Renal pelvis (tissue), 4 donors: Measurements from ENCODE around the gene PFKFB3. TPM values are rescaled to one million over a fixed set of nuclear protein-coding genes. Genes with fewer than 3 reads are reported as not detected.

ENCODE experiments used
- DNase-seq: peaks from one replicate; pipeline ENCODE4 v3.0.0-alpha.2; 2013
- polyA plus RNA-seq, 3 donors: library from polyadenylated mRNA; unstranded; fragments of 120-200 nt; gene quantifications; one replicate each; pipeline ENCODE4 v1.2.1, GENCODE V29; 2013; ENCODE audit not compliant: insufficient read length in 3 of 3

PFKFB3 gene
- polyA plus RNA-seq, 3 donors: 31.4 to 43.8 (median 31.5) TPM

DNA sequence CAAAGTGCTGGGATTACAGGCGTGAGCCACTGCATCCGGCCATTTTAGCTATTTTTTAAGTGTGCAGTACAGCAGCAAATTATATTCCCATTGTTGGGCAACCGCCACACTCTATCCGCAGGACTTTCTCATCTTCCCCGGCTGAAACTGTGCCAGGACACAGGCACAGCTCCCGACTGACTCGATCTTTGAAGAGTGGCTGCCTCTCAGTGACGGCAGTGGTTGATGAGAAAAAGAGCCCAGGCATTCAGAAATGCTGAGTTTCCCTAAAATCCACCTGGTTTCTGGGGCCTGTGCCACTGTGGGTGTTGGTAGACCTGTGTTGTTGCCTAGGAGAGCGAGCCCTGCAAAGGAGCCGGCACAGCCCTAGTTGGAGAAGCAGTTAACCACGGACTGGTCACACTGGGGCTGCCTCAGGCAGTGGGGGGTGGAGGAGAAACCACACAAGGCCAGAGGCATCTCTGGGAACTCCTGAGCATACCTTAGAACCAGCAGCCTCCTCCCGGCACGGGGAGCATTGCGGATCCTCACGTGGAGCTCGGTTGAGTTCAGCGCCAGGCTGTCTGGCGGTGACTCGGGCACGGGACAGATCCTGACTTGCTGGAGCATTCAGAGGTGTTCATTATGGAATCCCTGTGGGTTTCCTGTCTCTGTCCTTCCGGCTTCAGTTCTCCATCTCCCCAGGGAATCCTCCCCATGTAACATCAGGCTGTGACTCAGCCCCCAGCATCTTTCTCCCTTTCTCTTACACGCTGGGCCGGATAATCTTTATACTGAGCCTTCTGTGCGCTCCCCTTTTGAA lies 16.2 kb downstream of the PFKFB3 start:
- no peak for DNase-seq

DNA sequence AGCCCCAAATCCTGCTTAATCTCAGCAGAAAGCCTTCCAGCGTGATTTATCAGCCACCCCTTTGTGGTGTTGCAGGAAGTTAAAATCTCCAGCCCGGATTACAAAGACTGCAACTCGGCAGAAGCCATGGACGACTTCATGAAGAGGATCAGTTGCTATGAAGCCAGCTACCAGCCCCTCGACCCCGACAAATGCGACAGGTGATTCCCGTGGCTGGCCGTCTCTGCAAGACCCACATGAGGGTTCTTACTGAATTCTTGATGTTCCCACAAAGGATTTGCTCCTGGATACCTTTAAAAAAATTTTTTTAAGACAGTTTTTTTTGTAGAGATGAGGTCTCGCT lies 16.7 kb downstream of the PFKFB3 start:
- DNase-seq: no peak

DNA sequence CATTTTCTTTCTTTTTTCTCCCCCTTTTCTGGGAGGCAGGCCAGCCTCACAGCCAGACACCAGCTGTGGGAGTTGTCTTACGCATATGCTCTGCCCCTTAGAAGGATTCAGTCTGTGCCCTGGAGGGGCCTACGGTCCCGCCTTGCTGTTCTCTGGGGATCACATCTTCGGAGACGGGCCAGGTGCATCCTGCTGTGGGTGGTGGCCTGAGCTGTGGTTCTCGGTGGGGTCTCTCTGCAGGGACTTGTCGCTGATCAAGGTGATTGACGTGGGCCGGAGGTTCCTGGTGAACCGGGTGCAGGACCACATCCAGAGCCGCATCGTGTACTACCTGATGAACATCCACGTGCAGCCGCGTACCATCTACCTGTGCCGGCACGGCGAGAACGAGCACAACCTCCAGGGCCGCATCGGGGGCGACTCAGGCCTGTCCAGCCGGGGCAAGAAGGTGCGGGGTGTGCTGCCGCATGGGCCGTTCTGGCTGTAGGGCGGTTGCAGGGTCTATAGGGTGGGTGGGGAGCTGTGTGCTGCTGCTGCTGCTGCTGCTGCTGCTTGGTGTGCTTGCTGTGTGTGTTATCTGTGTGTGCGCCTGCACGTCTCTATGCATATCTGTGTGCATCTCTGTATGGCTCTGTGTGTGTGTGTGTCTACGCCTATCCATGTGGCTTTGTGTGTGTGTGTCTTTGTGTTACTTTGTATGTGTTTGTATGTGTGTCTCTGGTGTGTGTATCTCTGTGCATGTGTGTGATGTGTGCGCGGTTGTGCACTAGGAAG lies 17.9 kb downstream of the PFKFB3 start:
- no peak for DNase-seq

DNA sequence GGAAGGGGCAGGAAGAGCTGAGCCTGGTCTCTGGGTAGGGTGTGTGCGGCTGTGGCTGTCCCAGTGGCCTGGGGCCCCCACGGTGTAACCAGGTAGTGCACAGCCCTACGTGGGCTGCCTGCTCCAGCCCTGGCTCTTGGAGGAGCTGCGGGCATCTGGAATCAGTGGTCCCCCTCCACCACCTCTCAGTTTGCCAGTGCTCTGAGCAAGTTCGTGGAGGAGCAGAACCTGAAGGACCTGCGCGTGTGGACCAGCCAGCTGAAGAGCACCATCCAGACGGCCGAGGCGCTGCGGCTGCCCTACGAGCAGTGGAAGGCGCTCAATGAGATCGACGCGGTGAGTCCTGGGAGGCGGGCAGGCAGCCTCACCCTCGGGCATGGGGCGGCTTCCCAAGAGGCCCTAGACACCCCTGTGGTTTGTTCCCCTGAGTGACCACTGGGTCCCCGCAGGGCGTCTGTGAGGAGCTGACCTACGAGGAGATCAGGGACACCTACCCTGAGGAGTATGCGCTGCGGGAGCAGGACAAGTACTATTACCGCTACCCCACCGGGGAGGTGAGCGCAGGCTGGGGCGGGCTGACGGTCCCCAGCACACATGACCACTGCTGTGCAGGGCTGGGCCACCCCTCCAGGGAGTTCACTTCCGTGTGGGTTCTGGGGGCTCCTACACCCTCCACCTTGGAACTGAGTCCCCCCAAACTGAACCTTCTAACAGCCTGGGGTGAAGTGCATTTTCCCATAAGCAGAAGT lies 18.6 kb downstream of the PFKFB3 start:
- DNase-seq: no peak

DNA sequence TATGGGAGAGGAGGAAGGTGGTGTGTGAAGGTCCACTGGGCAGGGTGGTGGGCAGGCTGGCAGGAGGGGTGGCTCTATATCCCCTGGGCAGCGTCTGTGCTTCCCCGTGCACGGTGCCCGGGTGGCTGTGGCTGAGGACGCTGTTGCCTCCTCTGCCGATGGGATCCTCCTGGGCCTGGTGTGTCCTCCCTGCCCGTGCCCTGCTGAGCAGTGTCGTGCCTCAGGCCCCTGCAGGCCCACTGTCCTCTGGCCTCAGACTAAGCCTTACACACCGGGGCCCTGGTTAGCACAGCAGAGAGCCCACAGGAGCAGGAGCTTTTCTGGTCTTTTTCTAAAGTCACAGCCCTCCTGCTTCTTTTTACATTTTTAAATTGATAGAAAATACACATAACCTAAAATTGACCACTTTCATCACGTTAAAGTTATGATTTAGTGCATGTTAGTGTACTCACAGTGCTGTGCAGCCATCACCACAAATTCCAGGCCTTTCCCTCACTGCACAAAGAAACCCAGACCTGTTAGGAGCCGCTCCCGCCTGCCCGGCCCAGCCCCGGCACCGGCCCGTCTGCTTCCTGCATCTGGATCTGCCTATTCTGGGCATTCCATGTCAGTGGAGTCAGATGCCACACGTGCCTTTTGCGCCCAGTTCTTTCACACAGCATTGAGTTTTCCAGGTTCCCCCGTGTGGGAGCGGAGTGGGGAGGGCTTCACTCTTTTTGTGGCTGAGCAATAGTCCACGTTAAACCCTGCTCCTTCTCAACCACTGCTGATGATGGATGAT lies 19.4 kb downstream of the PFKFB3 start:
- DNase-seq: no peak

DNA sequence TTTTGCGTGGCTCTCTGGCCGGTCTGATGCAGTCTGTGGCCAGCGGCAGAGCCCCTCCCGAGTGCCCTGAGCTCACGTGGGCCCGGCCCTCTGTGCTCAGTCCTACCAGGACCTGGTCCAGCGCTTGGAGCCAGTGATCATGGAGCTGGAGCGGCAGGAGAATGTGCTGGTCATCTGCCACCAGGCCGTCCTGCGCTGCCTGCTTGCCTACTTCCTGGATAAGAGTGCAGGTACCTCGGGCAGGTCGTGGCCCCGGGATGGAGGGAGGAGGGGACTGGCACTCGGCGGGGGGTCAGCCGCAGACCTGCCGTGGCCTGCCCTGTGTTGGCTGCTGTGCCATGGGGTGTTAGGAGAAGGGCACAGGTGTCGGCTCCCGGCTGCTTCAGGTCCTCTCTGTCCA lies 20.0 kb downstream of the PFKFB3 start:
- DNase-seq: no peak

DNA sequence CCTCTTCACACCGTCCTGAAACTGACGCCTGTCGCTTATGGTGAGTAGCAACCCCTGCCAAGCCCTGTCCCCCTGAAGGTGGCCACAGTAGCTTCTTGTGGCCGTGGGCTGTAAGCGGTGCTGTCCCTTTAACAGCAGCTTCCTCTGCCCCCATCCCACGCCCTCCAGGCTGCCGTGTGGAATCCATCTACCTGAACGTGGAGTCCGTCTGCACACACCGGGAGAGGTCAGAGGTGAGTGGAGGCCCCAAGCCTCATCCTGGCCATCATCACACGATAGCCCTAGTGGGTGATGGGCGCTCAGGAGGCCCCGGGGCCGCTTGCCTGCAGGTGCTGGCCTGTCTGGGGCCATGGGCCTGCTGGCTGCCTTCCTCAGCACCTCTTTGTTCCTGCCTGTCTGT lies 21.2 kb downstream of the PFKFB3 start:
- DNase-seq: no peak

DNA sequence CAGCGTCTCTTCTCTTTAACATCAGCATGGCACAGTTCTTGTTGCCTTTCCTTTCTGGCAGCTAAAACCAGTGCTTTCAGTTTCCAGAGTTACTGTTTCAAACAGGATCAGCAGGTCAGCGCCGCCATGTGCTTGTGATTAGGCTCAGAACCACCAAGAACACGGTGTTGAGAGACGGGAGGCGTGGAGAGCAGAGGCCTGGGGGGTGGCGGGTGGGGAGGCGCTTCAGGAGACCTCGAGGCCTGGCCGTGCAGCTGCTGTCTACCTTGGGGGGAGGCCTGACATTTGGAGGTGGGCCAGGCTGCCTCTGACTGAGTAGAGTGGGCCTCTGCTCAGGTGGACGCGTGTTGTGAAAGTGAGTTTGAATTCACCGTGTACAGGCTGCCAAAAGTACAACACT lies 22.0 kb downstream of the PFKFB3 start:
- DNase-seq: no peak

DNA sequence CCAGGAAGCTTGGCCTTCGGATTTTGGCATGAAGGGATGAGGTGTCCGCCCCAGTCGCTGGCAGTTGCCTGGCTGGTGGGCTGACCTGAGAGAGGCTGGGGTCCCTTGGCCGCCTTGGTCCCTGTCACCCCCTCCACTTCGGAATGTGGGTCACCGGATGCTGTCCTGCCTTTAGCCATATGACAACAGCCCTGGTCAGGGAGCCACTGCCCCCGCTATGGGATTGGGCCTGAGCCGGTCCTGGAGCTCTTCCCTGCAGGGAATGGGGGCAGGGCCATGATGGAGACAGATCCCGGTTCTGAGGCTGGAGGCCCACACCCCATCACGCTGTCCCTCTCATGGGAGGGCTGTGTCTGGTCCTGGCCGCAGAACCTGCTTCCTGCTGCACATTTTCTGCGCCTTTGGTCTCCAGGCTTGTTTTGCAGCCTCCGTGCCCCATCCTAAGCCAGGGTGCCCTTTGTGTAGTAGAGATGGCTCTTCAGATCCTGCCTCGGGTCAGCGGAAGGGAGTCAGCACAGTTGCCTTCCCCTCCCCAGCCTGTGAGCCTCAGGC lies 22.6 kb downstream of the PFKFB3 start:
- DNase-seq: no peak

DNA sequence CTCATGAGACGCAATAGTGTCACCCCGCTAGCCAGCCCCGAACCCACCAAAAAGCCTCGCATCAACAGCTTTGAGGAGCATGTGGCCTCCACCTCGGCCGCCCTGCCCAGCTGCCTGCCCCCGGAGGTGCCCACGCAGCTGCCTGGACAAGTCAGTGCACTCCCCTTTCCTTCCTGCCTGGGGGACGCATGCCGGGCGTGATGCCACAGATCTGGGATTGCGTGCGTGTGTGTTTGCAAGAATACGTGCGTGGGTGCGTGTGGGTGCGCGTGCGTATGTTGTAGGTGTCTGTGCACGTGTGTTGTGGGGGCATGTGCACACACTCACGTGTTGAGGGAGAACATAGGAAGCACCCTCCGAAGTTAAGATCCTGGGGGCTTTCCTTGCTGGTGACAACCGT lies 23.5 kb downstream of the PFKFB3 start:
- DNase-seq: no peak

DNA sequence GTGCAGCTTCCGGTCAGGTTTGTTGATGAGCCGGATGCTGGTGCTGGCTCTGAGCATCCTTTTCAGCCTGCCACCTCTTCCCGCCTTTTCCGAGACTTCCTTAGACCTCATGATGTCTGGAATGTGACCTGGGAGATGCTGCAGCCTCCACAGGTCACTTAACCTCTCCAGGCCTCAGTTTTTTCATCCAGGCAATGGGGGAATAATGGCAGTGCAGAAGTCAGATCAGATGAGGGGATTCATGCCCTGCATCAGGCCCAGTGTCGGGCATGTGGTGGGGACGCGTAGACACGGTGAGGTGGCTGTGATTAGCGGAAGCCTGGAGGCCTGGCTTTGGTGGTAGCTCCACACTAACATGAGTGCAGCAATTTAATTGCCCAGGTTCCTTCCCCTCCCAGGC lies 24.6 kb downstream of the PFKFB3 start:
- no peak for DNase-seq

DNA sequence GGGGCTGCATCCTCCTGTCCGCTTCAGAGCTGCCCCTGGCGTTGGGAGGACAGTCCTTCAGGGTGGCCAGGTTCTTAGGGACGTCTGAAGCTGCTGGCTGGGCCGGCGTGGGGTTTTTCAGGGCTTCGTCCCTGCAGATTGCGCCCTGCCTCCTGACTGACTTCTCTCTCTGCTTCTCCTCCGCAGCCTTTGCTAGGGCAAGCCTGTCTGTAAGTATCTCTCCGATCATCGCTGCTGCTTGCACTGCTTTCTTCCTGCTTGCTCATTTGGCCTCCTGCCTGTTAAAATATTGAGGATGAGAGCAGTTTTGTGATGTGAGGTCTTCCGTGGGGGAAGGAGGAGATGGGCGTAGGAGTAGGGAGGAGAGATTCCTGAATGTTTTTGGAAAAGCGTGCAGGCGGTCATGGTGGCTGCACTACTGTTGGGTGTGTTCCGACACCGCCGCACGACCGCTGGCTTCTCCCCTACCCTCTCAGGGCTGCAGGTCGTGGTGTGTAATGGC lies 25.3 kb downstream of the PFKFB3 start:
- DNase-seq: no peak

DNA sequence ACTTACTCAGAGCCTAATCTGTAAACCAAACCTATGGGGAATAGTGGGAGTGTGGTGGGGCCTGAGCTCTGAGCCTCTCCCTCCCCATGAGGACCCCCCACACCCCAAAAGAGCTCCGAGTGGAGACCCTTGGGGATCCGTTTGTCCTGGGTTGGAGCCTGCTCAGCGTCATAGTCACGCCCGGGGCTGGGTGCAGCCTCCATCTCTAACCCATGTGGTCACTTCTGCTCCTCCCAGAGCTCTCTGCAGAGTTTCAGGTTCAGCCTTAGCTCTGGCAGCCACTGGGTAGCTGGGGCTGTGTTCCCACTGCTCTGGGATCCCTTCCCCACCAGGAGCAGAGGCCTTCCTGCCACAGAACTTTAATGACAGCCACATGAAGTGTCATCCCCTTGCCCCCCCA lies 25.9 kb downstream of the PFKFB3 start:
- DNase-seq: no peak

DNA sequence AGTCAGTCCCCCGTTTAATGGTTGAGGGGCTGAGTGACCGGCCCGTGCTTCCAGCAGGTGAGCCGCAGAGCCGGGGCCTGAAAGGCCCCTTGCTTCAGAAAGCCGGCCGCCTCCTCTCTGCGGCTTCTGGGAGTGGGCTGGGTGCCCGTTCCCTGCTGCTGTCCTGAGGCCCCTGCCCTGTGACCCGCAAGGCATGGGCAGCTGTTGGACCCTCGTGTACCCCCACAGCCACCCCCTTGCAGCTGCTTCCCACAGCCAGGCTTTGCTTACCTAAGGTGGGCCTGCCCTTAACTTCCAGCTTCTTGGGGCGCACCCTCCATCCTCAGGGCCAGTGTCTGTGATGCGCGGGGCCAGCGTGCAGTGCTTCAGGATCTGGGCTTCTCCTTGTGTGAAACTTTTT lies 26.6 kb downstream of the PFKFB3 start:
- no peak for DNase-seq

DNA sequence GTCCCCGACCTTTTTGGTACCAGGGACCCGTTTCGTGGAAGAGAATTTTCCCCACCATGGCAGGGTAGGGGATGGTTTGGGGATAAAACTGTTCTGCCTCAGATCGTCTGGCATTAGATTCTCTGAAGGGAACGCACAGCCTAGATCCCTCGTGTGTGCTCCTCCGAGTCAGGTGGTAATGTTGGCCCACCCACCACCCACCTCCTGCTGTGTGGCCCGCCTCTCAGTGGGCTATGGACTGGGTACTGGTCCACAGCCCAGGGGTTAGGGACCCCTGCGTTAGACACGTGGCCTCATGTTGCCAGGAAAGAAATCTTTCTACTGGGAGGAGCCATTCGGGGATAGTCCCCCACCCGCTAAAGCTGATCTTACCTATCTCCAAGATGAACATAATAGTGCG lies 27.0 kb downstream of the PFKFB3 start:
- no peak for DNase-seq

DNA sequence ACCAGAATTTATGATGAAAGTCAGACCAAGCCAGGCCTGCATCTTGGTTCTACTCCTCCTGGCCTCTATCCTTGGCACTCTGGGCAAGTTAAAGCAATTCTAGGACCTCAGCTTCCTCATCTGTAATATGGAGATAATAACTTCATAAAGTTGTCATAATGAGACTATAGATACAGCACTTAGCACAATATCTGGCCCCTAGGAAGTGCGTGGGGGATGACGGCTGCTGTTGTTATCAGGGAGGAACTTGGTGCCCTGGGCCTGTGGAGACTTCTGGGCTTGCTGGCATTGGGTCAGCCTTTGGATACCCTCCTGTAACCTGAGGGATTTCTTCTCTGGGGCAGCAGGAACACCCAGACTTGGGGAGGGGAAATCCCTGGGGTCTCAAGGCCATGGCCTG lies 27.6 kb downstream of the PFKFB3 start:
- DNase-seq: no peak

DNA sequence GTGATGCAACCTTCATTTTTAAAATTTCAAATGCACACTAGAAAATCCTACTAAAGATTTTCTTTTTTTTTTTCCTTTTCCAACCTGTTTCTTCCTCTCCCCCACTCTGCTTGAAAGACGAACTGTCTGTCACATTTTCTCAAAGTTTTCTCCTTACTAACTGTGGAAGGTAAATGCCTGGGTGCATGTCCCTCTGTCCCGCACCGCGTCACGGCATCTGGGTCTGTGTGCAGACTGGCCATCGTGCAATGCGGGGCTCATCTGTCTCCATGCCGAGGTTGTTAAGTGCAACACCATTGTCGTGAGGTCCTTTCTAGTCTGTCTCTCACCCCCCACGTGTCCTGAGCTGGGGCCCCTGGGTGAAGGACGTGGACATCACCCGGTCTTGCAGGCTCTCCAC lies 28.4 kb downstream of the PFKFB3 start:
- no peak for DNase-seq

DNA sequence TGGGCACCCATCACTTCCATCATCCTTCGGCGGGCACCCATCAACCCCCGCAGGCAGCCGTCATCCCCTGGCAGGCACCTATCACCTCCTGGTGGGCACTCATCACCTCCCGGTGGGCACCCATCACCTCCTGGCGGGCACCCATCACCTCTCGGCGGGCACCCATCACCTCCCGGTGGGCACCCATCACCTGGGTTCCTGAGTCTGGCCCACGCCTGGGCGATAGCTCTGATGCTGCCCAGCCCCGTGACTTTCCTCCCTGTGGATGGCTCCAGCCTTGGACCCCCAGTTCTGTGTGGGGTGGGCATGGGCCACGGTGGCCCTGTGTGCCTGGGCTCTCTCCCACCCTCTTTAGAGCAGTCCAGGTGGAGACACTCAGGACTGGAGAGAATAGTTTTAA lies 29.0 kb downstream of the PFKFB3 start:
- DNase-seq: no peak

DNA sequence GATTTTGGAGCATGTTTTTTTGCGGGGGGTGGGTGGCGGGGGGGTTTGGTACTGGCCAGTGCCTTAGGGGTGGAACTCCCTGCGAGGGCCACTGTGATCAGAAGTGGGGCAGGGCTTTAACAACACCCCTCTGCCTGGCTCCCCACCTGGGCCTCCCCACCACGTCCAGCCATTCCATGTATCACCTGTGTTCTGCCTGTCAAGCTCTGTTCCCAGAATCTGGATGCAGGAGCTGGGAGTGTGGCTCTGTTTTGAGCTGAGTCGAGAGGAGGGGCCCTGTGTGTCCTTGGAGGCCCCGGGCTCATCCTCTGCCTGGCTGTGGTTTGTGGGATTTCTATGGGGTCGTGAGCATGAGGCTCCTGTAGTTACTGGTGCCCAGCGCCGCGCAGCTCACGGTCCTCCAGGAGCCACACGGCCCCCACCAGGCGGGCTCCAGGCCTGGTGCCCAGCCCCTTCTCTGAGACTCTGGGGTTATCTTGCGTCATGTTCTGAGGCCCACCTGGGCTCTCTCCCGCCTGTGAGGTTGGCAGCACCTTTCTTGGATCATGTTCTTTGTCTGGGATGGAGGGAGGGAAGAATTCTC lies 29.6 kb downstream of the PFKFB3 start:
- DNase-seq: no peak

DNA sequence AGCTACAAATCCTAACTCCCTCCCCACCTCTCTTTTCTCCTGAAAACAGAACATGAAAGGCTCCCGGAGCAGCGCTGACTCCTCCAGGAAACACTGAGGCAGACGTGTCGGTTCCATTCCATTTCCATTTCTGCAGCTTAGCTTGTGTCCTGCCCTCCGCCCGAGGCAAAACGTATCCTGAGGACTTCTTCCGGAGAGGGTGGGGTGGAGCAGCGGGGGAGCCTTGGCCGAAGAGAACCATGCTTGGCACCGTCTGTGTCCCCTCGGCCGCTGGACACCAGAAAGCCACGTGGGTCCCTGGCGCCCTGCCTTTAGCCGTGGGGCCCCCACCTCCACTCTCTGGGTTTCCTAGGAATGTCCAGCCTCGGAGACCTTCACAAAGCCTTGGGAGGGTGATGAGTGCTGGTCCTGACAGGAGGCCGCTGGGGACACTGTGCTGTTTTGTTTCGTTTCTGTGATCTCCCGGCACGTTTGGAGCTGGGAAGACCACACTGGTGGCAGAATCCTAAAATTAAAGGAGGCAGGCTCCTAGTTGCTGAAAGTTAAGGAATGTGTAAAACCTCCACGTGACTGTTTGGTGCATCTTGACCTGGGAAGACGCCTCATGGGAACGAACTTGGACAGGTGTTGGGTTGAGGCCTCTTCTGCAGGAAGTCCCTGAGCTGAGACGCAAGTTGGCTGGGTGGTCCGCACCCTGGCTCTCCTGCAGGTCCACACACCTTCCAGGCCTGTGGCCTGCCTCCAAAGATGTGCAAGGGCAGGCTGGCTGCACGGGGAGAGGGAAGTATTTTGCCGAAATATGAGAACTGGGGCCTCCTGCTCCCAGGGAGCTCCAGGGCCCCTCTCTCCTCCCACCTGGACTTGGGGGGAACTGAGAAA lies 30.4 kb downstream of the PFKFB3 start:
- no peak for DNase-seq
